IMR-90 (cell line): ENCODE data around the gene MEIS1. TPM values are rescaled to one million over a fixed set of nuclear protein-coding genes. Genes with fewer than 3 reads are reported as not detected.

Experiments used
- ATAC-seq: fragments of 200-7000 bp; cut with Tn5 transposase; 2 replicates; pipeline ENCODE4 v1.9.1; 2020; ENCODE audit warnings: low read depth, mild to moderate bottlenecking, moderate library complexity
- BruUV-seq: library from RNA; stranded (reverse); fragments of 400-500 nt; replicated peaks from 2 replicates; lab custom pipeline; 2021; lab: Mats Ljungman, UMichigan
- CTCF ChIA-PET: fragments of 300-600 bp; formaldehyde crosslinking; extraction: SDS; loops from one replicate; lab custom pipeline; 2021; ENCODE audit warnings: antibody characterized with exemption; lab: Yijun Ruan, JAX
- POLR2A ChIA-PET: fragments of 300-600 bp; sonication (Branson Sonifier 250); formaldehyde crosslinking; loops from one replicate; lab custom pipeline; 2022; ENCODE audit warnings: antibody characterized with exemption; ENCODE audit not compliant: unreplicated experiment; lab: Charles Lee
- DNase-seq: peaks from one replicate; pipeline ENCODE4 v3.0.0; 2013
- H2AFZ ChIP-seq: replicated peaks from 2 replicates; pipeline ENCODE3; 2013; ENCODE audit warnings: low read length, mild to moderate bottlenecking; ENCODE audit not compliant: poor library complexity
- H2AK5ac ChIP-seq: 2 replicates; pipeline ENCODE4 v1.6.1; 2013; ENCODE audit warnings: low read depth, low read length, inconsistent platforms
- H2AK9ac ChIP-seq: replicated peaks from 2 replicates; pipeline ENCODE3; 2013; ENCODE audit warnings: mild to moderate bottlenecking, low read depth, low read length, moderate library complexity; ENCODE audit not compliant: poor library complexity
- H2BK120ac ChIP-seq: 2 replicates; pipeline ENCODE4 v1.6.1; 2013; ENCODE audit warnings: low read depth, low read length, inconsistent platforms
- H2BK15ac ChIP-seq: 3 replicates; pipeline ENCODE4 v1.6.1; 2013; ENCODE audit warnings: low read depth, low read length, inconsistent platforms
- H2BK20ac ChIP-seq: 2 replicates; pipeline ENCODE4 v1.6.1; 2013; ENCODE audit warnings: low read depth, mild to moderate bottlenecking, inconsistent platforms, low read length, moderate library complexity
- H2BK5ac ChIP-seq: 2 replicates; pipeline ENCODE4 v1.6.1; 2013; ENCODE audit warnings: mild to moderate bottlenecking, low read depth, low read length, inconsistent platforms; ENCODE audit not compliant: poor library complexity, severe bottlenecking
- H3K14ac ChIP-seq: replicated peaks from 2 replicates; pipeline ENCODE4 v1.6.1; 2013; ENCODE audit warnings: low read depth, low read length, inconsistent platforms
- H3K18ac ChIP-seq: 2 replicates; pipeline ENCODE4 v1.6.1; 2013; ENCODE audit warnings: low read depth, low read length, control low read depth
- H3K23ac ChIP-seq: 2 replicates; pipeline ENCODE4 v1.6.1; 2013; ENCODE audit warnings: low read depth, low read length, inconsistent platforms
- H3K27ac ChIP-seq: 2 replicates; pipeline ENCODE4 v1.5.1; 2013; ENCODE audit warnings: mild to moderate bottlenecking, control low read depth, low read length; ENCODE audit not compliant: insufficient read depth
- H3K27me3 ChIP-seq: 2 replicates; pipeline ENCODE4 v1.6.1; 2013; ENCODE audit warnings: low read length; ENCODE audit not compliant: control insufficient read depth, insufficient read depth
- H3K36me3 ChIP-seq: 2 replicates; pipeline ENCODE4 v1.6.1; 2013; ENCODE audit warnings: low read length, mixed read lengths; ENCODE audit not compliant: control insufficient read depth, insufficient read depth
- H3K4ac ChIP-seq: 2 replicates; pipeline ENCODE4 v1.6.1; 2013; ENCODE audit warnings: low read depth, low read length, inconsistent platforms
- H3K4me1 ChIP-seq: 2 replicates; pipeline ENCODE4 v1.6.1; 2013; ENCODE audit warnings: low read length, mixed read lengths; ENCODE audit not compliant: control insufficient read depth, insufficient read depth
- H3K4me2 ChIP-seq: 2 replicates; pipeline ENCODE4 v1.6.1; 2013; ENCODE audit warnings: low read depth, mild to moderate bottlenecking, control low read depth, low read length, moderate library complexity
- H3K4me3 ChIP-seq: 2 replicates; pipeline ENCODE4 v1.5.1; 2013; ENCODE audit warnings: low read depth, mild to moderate bottlenecking, control low read depth, low read length, moderate library complexity; ENCODE audit not compliant: insufficient read depth
- H3K56ac ChIP-seq: 2 replicates; pipeline ENCODE4 v1.6.1; 2013; ENCODE audit warnings: low read length, inconsistent platforms; ENCODE audit not compliant: insufficient read depth; ENCODE audit errors: extremely low read depth
- H3K79me1 ChIP-seq, 2 experiments: 2 replicates each; pipeline ENCODE4 v1.6.1; 2013; ENCODE audit warnings: low read length in 2 of 2, inconsistent platforms in 1 of 2, low read depth in 1 of 2
- H3K9ac ChIP-seq: 2 replicates; pipeline ENCODE4 v1.6.1; 2013; ENCODE audit warnings: low read depth, low read length, control low read depth
- H3K9me1 ChIP-seq: 2 replicates; pipeline ENCODE4 v1.6.1; 2013; ENCODE audit warnings: low read length, inconsistent platforms; ENCODE audit not compliant: insufficient read depth
- H3K9me3 ChIP-seq: 2 replicates; pipeline ENCODE4 v1.6.1; 2013; ENCODE audit warnings: low read length; ENCODE audit not compliant: control insufficient read depth, insufficient read depth
- H4K20me1 ChIP-seq: 2 replicates; pipeline ENCODE4 v1.6.1; 2013; ENCODE audit warnings: low read length, inconsistent platforms; ENCODE audit not compliant: insufficient read depth
- H4K5ac ChIP-seq: 2 replicates; pipeline ENCODE4 v1.6.1; 2013; ENCODE audit warnings: mild to moderate bottlenecking, low read depth, low read length, control low read depth
- H4K8ac ChIP-seq, 2 experiments: 2 replicates each; pipeline ENCODE4 v1.6.1; 2013; ENCODE audit warnings: low read depth in 2 of 2, low read length in 2 of 2, control low read depth in 1 of 2, inconsistent platforms in 1 of 2
- H4K91ac ChIP-seq: 2 replicates; pipeline ENCODE4 v1.6.1; 2013; ENCODE audit warnings: low read depth, low read length, inconsistent platforms; ENCODE audit not compliant: insufficient read depth
- CEBPB ChIP-seq: IDR thresholded peaks from 2 replicates; pipeline ENCODE4 v1.6.1; 2012; ENCODE audit warnings: low read depth, low read length, improper control_type of control experiment
- CHD1 ChIP-seq: IDR thresholded peaks from 2 replicates; pipeline ENCODE4 v1.6.1; 2012; ENCODE audit warnings: low read depth, low read length, improper control_type of control experiment
- ELK1 ChIP-seq: fragments of 150-350 bp; IDR thresholded peaks from 2 replicates; pipeline ENCODE4 v1.6.1; 2016; ENCODE audit warnings: low read depth, mild to moderate bottlenecking, low read length, moderate library complexity, borderline replicate concordance
- FOS ChIP-seq: fragments of 150-350 bp; IDR thresholded peaks from 2 replicates; pipeline ENCODE4 v1.6.1; 2016; ENCODE audit warnings: low read depth, low read length
- MAZ ChIP-seq: IDR thresholded peaks from 2 replicates; pipeline ENCODE4 v1.6.1; 2012; ENCODE audit warnings: low read depth, mild to moderate bottlenecking, low read length, improper control_type of control experiment, moderate library complexity, borderline replicate concordance
- NFE2L2 ChIP-seq: fragments of 150-350 bp; IDR thresholded peaks from 2 replicates; pipeline ENCODE4 v1.6.1; 2016; ENCODE audit warnings: low read depth, mild to moderate bottlenecking, low read length
- POLR2A ChIP-seq: IDR thresholded peaks from 2 replicates; pipeline ENCODE4 v1.6.1; 2012; ENCODE audit warnings: mild to moderate bottlenecking, low read depth, low read length
- RAD21 ChIP-seq: IDR thresholded peaks from 2 replicates; pipeline ENCODE4 v1.6.1; 2012; ENCODE audit warnings: low read length, improper control_type of control experiment
- USF2 ChIP-seq: fragments of 150-350 bp; IDR thresholded peaks from 2 replicates; pipeline ENCODE4 v1.6.1; 2017; ENCODE audit warnings: mild to moderate bottlenecking, antibody characterized with exemption, low read length, low read depth
- WGBS, 2 experiments: methylation state at CpG; one replicate each; pipeline versions ENCODE4 v1.1.5 to v1.1.7; 2013; ENCODE audit warnings: missing lambda C conversion rate in 2 of 2; ENCODE audit not compliant: insufficient read length in 1 of 2; ENCODE audit errors: extremely low coverage in 2 of 2; 5-methylcytosine and 5-hydroxymethylcytosine counted together
- dilution Hi-C: fragments of 300-500 bp; cut with HindIII; formaldehyde crosslinking; loops from one replicate; pipeline ENCODE4 v1.14.3; 2018; ENCODE audit warnings: low sequenced_read_pairs; ENCODE audit not compliant: unreplicated experiment
- in situ Hi-C: fragments of 300-500 bp; cut with MboI; formaldehyde crosslinking; loops from 3 replicates; pipeline ENCODE4 v1.14.3; 2019; ENCODE audit warnings: low sequenced_read_pairs, inconsistent platforms, mixed read lengths
- intact Hi-C: fragments of 100-400 bp; cut with micrococcal nuclease; formaldehyde crosslinking; loops from 2 replicates; pipeline ENCODE4 v1.10.0; 2022
- polyA plus RNA-seq, 3 experiments: library from polyadenylated mRNA; depleted of rRNA; stranded (reverse); fragments of >200 nt; gene quantifications; 2 replicates each; pipeline ENCODE4 v1.2.3, GENCODE V29; 2012; ENCODE audit warnings: low replicate concordance in 1 of 3
- total RNA-seq: library from RNA; depleted of rRNA; stranded (reverse); fragments of >200 nt; gene quantifications from 2 replicates; pipeline ENCODE4 v1.2.3, GENCODE V29; 2012

The MEIS1 gene
- total and polyA plus RNA-seq, 2 of the 4 experiments (the other 2 are of a cell fraction): 54.4 to 157 TPM

GRCh38 chr2:66530651-66531050 is 95.7 kb downstream of the MEIS1 start:
- Histone ChIP-seq H3K4me2 (no peak overlapping the region), H3K14ac (no peak overlapping the region), H2AK5ac (no peak overlapping the region), H2BK5ac (no peak overlapping the region), H2BK15ac (no peak overlapping the region), H4K8ac (no peak overlapping the region), H3K79me1 (peaks cover 36 to 86% of the 10 kb centered on the region in 2 experiments), H3K9ac (no peak overlapping the region), H3K36me3 (peaks cover 36% of the 10 kb centered on the region), H2AFZ (no peak overlapping the region), H2BK120ac (no peak overlapping the region), H4K20me1 (peaks cover 63% of the 10 kb centered on the region), H2AK9ac (no peak overlapping the region), H3K18ac (no peak overlapping the region), H3K4me1 (peaks cover 14% of the 10 kb centered on the region), H3K9me3 (no peaks in the 10 kb centered on the region), H3K4ac (no peak overlapping the region), H3K9me1 (peaks cover 19% of the 10 kb centered on the region), H3K23ac (no peak overlapping the region), H2BK20ac (no peak overlapping the region), H3K56ac (no peak overlapping the region), H3K27ac (no peak overlapping the region), H3K4me3 (no peak overlapping the region), H4K5ac (no peak overlapping the region), H4K91ac (no peak overlapping the region), H3K27me3 (no peaks in the 10 kb centered on the region)
- intact Hi-C loops (no loop called here), in situ Hi-C loops (no loop called here), dilution Hi-C loops (no loop called here)
- DNase-seq (no peak), ATAC-seq (no peak)
- TF ChIP-seq ELK1 (no peak), CEBPB (no peak), RAD21 (no peak), CHD1 (no peak), NFE2L2 (no peak), FOS (no peak), MAZ (no peak), POLR2A (no peak), USF2 (no peak)
- POLR2A ChIA-PET: no interaction called here
- WGBS, 2 experiments: no CpG with 5 or more reads among the region's 3 CpGs
- CTCF ChIA-PET: interaction anchor here (1.5 kb wide), 1 partner anchor 10 kb away, joined by 3 read pairs; no protein-coding TSS in a partner anchor
- no TSS peak for BruUV-seq
